ENCODE results near the gene FAM131A. TPM values are rescaled to one million over a fixed set of nuclear protein-coding genes. Genes with fewer than 3 reads are reported as not detected.

FAM131A gene
- total and polyA plus RNA-seq, 9 of the 15 experiments (the other 6 are each of a cell fraction or from before 2014, with no cell fraction given), result 0.48 to 11.1 (median 4.3) TPM

GRCh38 chr3:184335661-184336546, 1.5 kb upstream of the FAM131A start (continued):
- peak; percentile 45; the same call in 1 of the 2 replicates for TF ChIP-seq STAT6 (CRISPR knock-in tag; IDR thresholded peaks at IDR 0.05)
- no peak for TF ChIP-seq SMARCE1 (IDR thresholded peaks at IDR 0.05)
- 0 out of 2 replicates have a peak, but pooled peaks have one; percentile 32 for TF ChIP-seq THRB (CRISPR knock-in tag; conservative IDR thresholded peaks at IDR 0.05)
- TF ChIP-seq SMARCB1 (IDR thresholded peaks at IDR 0.05; ENCODE audit: insufficient read length, low read depth), result no peak
- TF ChIP-seq NCOA4 (IDR thresholded peaks at IDR 0.05; ENCODE audit: partially characterized antibody), result no peak
- no peak for TF ChIP-seq THRAP3 (IDR thresholded peaks at IDR 0.05; ENCODE audit: borderline replicate concordance)
- no peak for TF ChIP-seq SRSF9 (IDR thresholded peaks at IDR 0.05; ENCODE audit: borderline replicate concordance, low read depth, low read length)
- TF ChIP-seq MITF (IDR thresholded peaks at IDR 0.05), result no peak
- no peak for TF ChIP-seq ZNF280A (IDR thresholded peaks at IDR 0.05; ENCODE audit: low read depth, partially characterized antibody)
- TF ChIP-seq PML (IDR thresholded peaks at IDR 0.05; ENCODE audit: low read length), result no peak
- no peak for TF ChIP-seq BACH1 (tag; IDR thresholded peaks at IDR 0.05)
- TF ChIP-seq CCAR2 (IDR thresholded peaks at IDR 0.05; ENCODE audit: low read depth, low read length), result no peak
- no peak for TF ChIP-seq PHB2 (IDR thresholded peaks at IDR 0.05; ENCODE audit: low read depth)
- no peak for TF ChIP-seq SNRNP70 (optimal IDR thresholded peaks at IDR 0.05; ENCODE audit: low read depth, low read length)
- peak; percentile 32; the same call in 1 of the 2 replicates for TF ChIP-seq ZNF316 (IDR thresholded peaks at IDR 0.05)
- TF ChIP-seq HDAC1 (IDR thresholded peaks at IDR 0.05), result no peak
- TF ChIP-seq BRCA1 (IDR thresholded peaks at IDR 0.05), result no peak
- no peak for TF ChIP-seq BRCA1 (CRISPR knock-in tag; IDR thresholded peaks at IDR 0.05)
- TF ChIP-seq ZNF431 (CRISPR knock-in tag; IDR thresholded peaks at IDR 0.05), result 0 out of 2 replicates have a peak, but pooled peaks have one; percentile 40
- TF ChIP-seq ATF6 (CRISPR knock-in tag; IDR thresholded peaks at IDR 0.05), result no peak
